HepG2 (cell line): ENCODE results near the gene QKI. TPM values are rescaled to one million over a fixed set of nuclear protein-coding genes. Genes with fewer than 3 reads are reported as not detected.

Experiments
- ATF5 ChIP-seq: sonication (generic); formaldehyde crosslinking; IDR thresholded peaks from 2 replicates; pipeline ENCODE4 v1.4.0; 2020; ENCODE audit warnings: mild to moderate bottlenecking, low read depth, missing genetic modification reagents
- BATF2 ChIP-seq: sonication (generic); formaldehyde crosslinking; IDR thresholded peaks from 2 replicates; pipeline ENCODE4 v1.8.0; 2022; ENCODE audit warnings: mild to moderate bottlenecking, missing genetic modification reagents, moderate library complexity
- HCFC1 ChIP-seq: fragments of 150-350 bp; IDR thresholded peaks from 2 replicates; pipeline ENCODE4 v1.6.1; 2014; ENCODE audit warnings: low read depth, low read length
- HNF4A ChIP-seq: sonication (generic); formaldehyde crosslinking; IDR thresholded peaks from 2 replicates; pipeline ENCODE4 v1.4.0; 2020; ENCODE audit warnings: missing genetic modification reagents
- HOXD1 ChIP-seq: sonication (generic); formaldehyde crosslinking; IDR thresholded peaks from 2 replicates; pipeline ENCODE4 v1.5.0; 2020; ENCODE audit warnings: missing genetic modification reagents
- KDM3A ChIP-seq: IDR thresholded peaks from 2 replicates; pipeline ENCODE4 v1.6.1; 2018; ENCODE audit warnings: low read depth, missing compliant biosample characterization
- KLF6 ChIP-seq: IDR thresholded peaks from 2 replicates; pipeline ENCODE4 v1.8.0; 2016; ENCODE audit warnings: missing biosample characterization, missing genetic modification reagents
- MNT ChIP-seq: fragments of 450-650 bp; IDR thresholded peaks from 2 replicates; pipeline ENCODE4 v1.6.1; 2016
- MYPOP ChIP-seq: sonication (generic); formaldehyde crosslinking; IDR thresholded peaks from 2 replicates; pipeline ENCODE4 v1.8.1; 2023; ENCODE audit warnings: mild to moderate bottlenecking, moderate library complexity, missing genetic modification reagents
- PRDM4 ChIP-seq: sonication (generic); formaldehyde crosslinking; IDR thresholded peaks from 2 replicates; pipeline ENCODE4 v1.9.0; 2021; ENCODE audit warnings: missing genetic modification reagents, borderline replicate concordance
- RXRB ChIP-seq: IDR thresholded peaks from 2 replicates; pipeline ENCODE4 v1.6.1; 2016; ENCODE audit warnings: borderline replicate concordance, missing genetic modification reagents, missing compliant biosample characterization
- SP1 ChIP-seq, 2 experiments: fragments of 450-650 bp in 1 of 2; sonication (generic) in 1 of 2; formaldehyde crosslinking in 1 of 2; IDR thresholded peaks; 2 replicates each; pipeline versions ENCODE4 v1.4.0 to v1.6.1; 2016 to 2020; ENCODE audit warnings: missing genetic modification reagents in 1 of 2
- THRA ChIP-seq: sonication (generic); formaldehyde crosslinking; IDR thresholded peaks from 2 replicates; pipeline ENCODE4 v1.4.0; 2020; ENCODE audit warnings: missing genetic modification reagents, borderline replicate concordance
- ZMYM4 ChIP-seq: sonication (generic); formaldehyde crosslinking; IDR thresholded peaks from 2 replicates; pipeline ENCODE4 v1.8.1; 2023; ENCODE audit warnings: mild to moderate bottlenecking, missing genetic modification reagents
- ZNF512 ChIP-seq: sonication (generic); formaldehyde crosslinking; IDR thresholded peaks from 2 replicates; pipeline ENCODE4 v1.4.0; 2020; ENCODE audit warnings: mild to moderate bottlenecking, missing genetic modification reagents
- ZNF710 ChIP-seq: sonication (generic); formaldehyde crosslinking; IDR thresholded peaks from 2 replicates; pipeline ENCODE4 v1.5.0; 2020; ENCODE audit warnings: mild to moderate bottlenecking, missing genetic modification reagents, borderline replicate concordance
- polyA plus RNA-seq, 8 experiments: library from polyadenylated mRNA; depleted of rRNA in 3 of 8; stranded (reverse) in 7 of 8; unstranded in 1 of 8; fragments of >200 nt; fragmentation: Illumina TruSeq in 4 of 8; extraction: Trizol in 4 of 8; gene quantifications; 2 replicates each; pipeline versions ENCODE4 v1.2.1 to v1.2.3, GENCODE V29; 2011 to 2016; ENCODE audit warnings: low read depth in 4 of 8, missing spikeins in 1 of 8, mixed read lengths in 1 of 8; ENCODE audit not compliant: insufficient read depth in 1 of 8
- total RNA-seq, 5 experiments: library from RNA; depleted of rRNA; stranded (reverse); fragments of >200 nt; fragmentation: Illumina TruSeq; extraction: Trizol; gene quantifications; 2 replicates each; pipeline ENCODE4 v1.2.3, GENCODE V29; 2016; ENCODE audit warnings: low read depth in 1 of 5

Gene QKI
- total and polyA plus RNA-seq, 2 of the 13 experiments (the other 11 are each of a cell fraction or from before 2014, with no cell fraction given), result 136 to 137 TPM

- TF ChIP-seq ZNF710 (CRISPR knock-in tag), result 0 out of 2 replicates have a peak, but pooled peaks have one; percentile 30
- no peak for TF ChIP-seq HCFC1
- TF ChIP-seq SP1 (IDR thresholded peaks at IDR 0.05), result no peak
- 0 out of 2 replicates have a peak, but pooled peaks have one; percentile 22 for TF ChIP-seq SP1 (CRISPR knock-in tag; IDR thresholded peaks at IDR 0.05)
- TF ChIP-seq THRA, result no peak
- TF ChIP-seq BATF2 (CRISPR knock-in tag), result no peak
- TF ChIP-seq KDM3A, result no peak
- no peak for TF ChIP-seq ATF5 (CRISPR knock-in tag)
- no peak for TF ChIP-seq PRDM4
- no peak for TF ChIP-seq MNT
- no peak for TF ChIP-seq KLF6 (CRISPR knock-in tag)
- peak; percentile 36; the same call in 1 of the 2 replicates for TF ChIP-seq ZMYM4
- no peak for TF ChIP-seq RXRB (CRISPR knock-in tag)
- no peak for TF ChIP-seq MYPOP (CRISPR knock-in tag)
- 0 out of 2 replicates have a peak, but pooled peaks have one; percentile 43 for TF ChIP-seq HOXD1
- peak; percentile 63 for TF ChIP-seq HNF4A (CRISPR knock-in tag)
- no peak for TF ChIP-seq ZNF512
These were observed 169.0 kb downstream of the QKI start (continued) for GRCh38 chr6:163583558-163583957.
